Choroid plexus epithelial cell (primary cell): Measurements from ENCODE around the gene MORC2.

Experiments
- DNase-seq: peaks from one replicate; pipeline ENCODE4 v3.0.0-alpha.2; 2010; ENCODE audit warnings: low read depth
- H3K4me3 ChIP-seq: 2 replicates; pipeline ENCODE4 v1.5.1; 2011; ENCODE audit warnings: low read depth, mild to moderate bottlenecking, control low read depth, low read length, moderate library complexity
- CTCF ChIP-seq: conservative IDR thresholded peaks from 2 replicates; pipeline ENCODE4 v1.5.1; 2011; ENCODE audit warnings: low read depth, mild to moderate bottlenecking, control low read depth, inconsistent platforms, low read length, moderate library complexity

Gene MORC2

DNA sequence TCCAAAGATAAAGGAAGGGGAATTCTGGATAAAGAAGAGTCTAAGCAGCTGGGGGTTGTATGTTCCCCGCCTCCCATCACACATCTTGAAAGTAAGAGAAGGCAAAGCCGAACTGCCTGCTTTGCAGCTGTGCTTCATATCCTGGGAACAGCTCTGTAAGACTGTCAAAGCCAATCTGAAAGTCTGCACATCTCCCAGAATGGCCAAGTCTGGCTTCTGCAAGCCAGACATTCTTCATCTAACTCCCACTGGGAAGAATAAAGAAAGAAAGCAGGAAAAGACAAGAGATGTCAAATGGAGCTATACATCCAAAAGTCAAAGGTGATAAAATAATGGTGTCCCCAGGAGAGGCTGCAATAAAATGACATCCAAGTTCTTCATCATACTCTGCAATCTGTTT, 15.4 kb downstream of the MORC2 start:
- H3K4me3 ChIP-seq: no peak overlapping the region
- DNase-seq: no peak

GRCh38 chr22:30949934-30950660, 18.5 kb downstream of the MORC2 start:
- H3K4me3 ChIP-seq: no peak overlapping the region
- peak; percentile 29 for TF ChIP-seq CTCF
- DNase-seq: no peak

More for the DNA sequence above, 15.4 kb downstream of the MORC2 start:
- no peak for TF ChIP-seq CTCF

GRCh38 chr22:30948930-30949342, 19.6 kb downstream of the MORC2 start:
- no peak for TF ChIP-seq CTCF
- H3K4me3 ChIP-seq: no peak overlapping the region
- DNase-seq: no peak

GRCh38 chr22:30947816-30948454, 20.6 kb downstream of the MORC2 start:
- peak; percentile 85 for DNase-seq
- peak; percentile 68 for TF ChIP-seq CTCF
- H3K4me3 ChIP-seq: no peak overlapping the region

- H3K4me3 ChIP-seq: no peak overlapping the region
- peak; percentile 27 for TF ChIP-seq CTCF
- DNase-seq: no peak
These were observed 21.3 kb downstream of the MORC2 start for GRCh38 chr22:30947173-30947815.

DNA sequence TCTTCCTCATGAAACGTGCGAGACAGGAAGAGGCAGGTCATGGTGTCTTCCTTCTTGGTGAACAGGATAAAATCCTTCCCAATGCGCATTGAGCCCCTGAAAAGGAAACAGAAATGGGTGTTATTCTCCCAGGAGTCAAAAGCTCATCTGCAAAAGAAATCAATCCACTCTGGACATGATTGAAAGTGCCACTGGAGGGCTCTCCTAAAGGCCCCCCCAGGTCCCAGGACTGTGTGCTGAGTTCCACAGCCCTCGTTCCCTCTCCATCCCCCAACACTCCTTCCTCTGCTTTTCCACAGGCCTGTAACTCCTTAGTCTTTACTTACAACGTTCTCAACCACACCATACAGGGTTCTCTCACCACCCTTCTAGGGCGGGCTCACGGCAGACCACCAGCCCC, 22.2 kb downstream of the MORC2 start:
- TF ChIP-seq CTCF: no peak
- H3K4me3 ChIP-seq: no peak overlapping the region
- no peak for DNase-seq
